GM19351 (cell line): ENCODE measurements around the gene MAP2K5.

Experiments
- ATAC-seq: cut with Tn5 transposase; IDR thresholded peaks from one replicate; pipeline ENCODE4 v1.9.1; 2021; ENCODE audit warnings: mild to moderate bottlenecking, moderate library complexity; ENCODE audit not compliant: unreplicated experiment

The MAP2K5 gene

GRCh38 chr15:67852418-67852817, 309.9 kb downstream of the MAP2K5 start:
- ATAC-seq, result no peak

DNA sequence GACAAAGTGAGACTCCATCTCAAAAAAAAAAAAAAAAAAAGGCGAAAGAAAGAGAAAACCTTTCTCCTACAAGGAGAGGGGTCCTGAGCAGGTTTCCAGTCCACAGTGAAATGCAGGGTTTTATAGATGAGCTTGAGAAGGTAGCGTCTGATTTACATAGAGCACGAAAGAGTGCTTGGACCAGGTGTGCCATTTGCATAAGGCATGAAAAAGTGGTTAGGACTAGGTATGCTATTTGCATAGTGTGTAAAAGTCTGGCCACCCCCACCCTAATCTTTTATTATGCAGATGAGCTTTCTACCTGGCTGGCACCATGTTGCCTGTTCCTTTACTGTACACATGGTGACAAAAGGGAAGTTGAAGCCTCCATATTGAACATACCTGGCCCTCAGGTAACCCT, 311.0 kb downstream of the MAP2K5 start:
- ATAC-seq, result no peak

- no peak for ATAC-seq
Measured at GRCh38 chr15:67854358-67854757, 311.9 kb downstream of the MAP2K5 start.

DNA sequence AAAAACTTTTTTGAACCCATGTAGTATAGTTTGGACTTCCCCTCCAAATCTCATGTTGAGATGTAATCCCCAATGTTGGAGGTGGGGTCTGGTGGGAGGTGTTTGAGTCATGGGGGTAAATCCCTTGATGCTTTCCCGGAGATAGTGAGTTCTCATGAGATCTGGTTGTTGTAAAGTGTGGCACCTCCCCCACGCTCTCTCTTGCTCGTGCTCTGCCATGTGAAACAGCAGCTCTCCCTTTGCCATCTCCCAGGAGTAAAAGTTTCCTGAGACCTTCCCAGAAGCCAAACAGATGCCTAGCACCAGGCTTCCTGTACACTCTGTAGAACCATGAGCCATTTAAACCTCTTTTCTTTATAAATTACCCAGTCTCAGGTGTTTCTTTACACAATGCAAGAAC, 313.3 kb downstream of the MAP2K5 start:
- ATAC-seq, result no peak
